Esophagus squamous epithelium (tissue), 5 donors: ENCODE data around the gene HSF2BP. TPM values are rescaled to one million over a fixed set of nuclear protein-coding genes. Genes with fewer than 3 reads are reported as not detected.
"Not testable (repeated sequence)": the region's sequence is repeated elsewhere in the genome, so short reads cannot be mapped to it uniquely, and the experiment has no call there.

Experiments used
- DNase-seq: peaks from one replicate; lab custom pipeline; 2025; lab: John Stamatoyannopoulos, UW
- H3K27ac ChIP-seq, 4 donors: fragments of 200-600 bp; sonication (generic); one replicate each; pipeline ENCODE4 v1.5.1; 2016 to 2019; ENCODE audit warnings: mild to moderate bottlenecking in 1 of 4
- H3K27me3 ChIP-seq, 4 donors: fragments of 200-600 bp; sonication (generic); 1 replicate in 3 of 4; 2 replicates in 1 of 4; pipeline versions ENCODE4 v1.5.1 to v1.6.0; 2017 to 2021; ENCODE audit warnings: antibody characterized with exemption in 1 of 4
- H3K36me3 ChIP-seq, 3 donors: fragments of 200-600 bp; sonication (generic); one replicate each; pipeline ENCODE4 v1.5.1; 2016 to 2019
- H3K4me1 ChIP-seq, 3 donors: fragments of 200-600 bp; sonication (generic); one replicate each; pipeline ENCODE4 v1.5.1; 2017 to 2019
- H3K4me3 ChIP-seq, 4 donors: fragments of 200-600 bp; sonication (generic); 1 replicate in 3 of 4; 2 replicates in 1 of 4; pipeline ENCODE4 v1.5.1; 2016 to 2019; ENCODE audit warnings: mild to moderate bottlenecking in 2 of 4, moderate library complexity in 1 of 4
- H3K9me3 ChIP-seq, 3 donors: fragments of 200-600 bp; sonication (generic); one replicate each; pipeline ENCODE4 v1.5.1; 2016 to 2019
- WGBS, 2 donors: methylation state at CpG; one replicate each; pipeline ENCODE4 v1.1.5; 2018; 5-methylcytosine and 5-hydroxymethylcytosine counted together
- intact Hi-C: fragments of 100-400 bp; cut with DNase I; formaldehyde crosslinking; loops from one replicate; pipeline ENCODE4 v1.15.0; 2022
- small RNA-seq, 4 donors: library from RNA; depleted of rRNA; stranded (forward); fragments of <200 nt; gene quantifications; one replicate each; pipeline ENCODE3, GENCODE V24; 2016
- total RNA-seq, 4 donors: library from RNA; depleted of rRNA; stranded (reverse); fragments of >200 nt; gene quantifications; one replicate each; pipeline ENCODE4 v1.1.0, GENCODE V29; 2016
- donor health status: DM: yes; HTN: yes; CAD: no.

The HSF2BP gene
- total RNA-seq, 4 donors from 2014 or later: 0.35 to 1.1 (median 0.76) TPM; not detected in 1

GRCh38 chr21:43485016-43485415 is 174.3 kb downstream of the HSF2BP start:
- H3K27ac ChIP-seq, H3K4me1 ChIP-seq, H3K9me3 ChIP-seq, H3K36me3 ChIP-seq, H3K27me3 ChIP-seq, DNase-seq, H3K4me3 ChIP-seq, intact Hi-C loops: not testable (repeated sequence)
- WGBS, 2 donors: no CpG with 5 or more reads among the region's 25 CpGs

- not testable (repeated sequence) for H3K27me3 ChIP-seq, DNase-seq
- no CpG with 5 or more reads among the region's 13 CpGs for WGBS, 2 donors
These were observed 180.1 kb downstream of the HSF2BP start for GRCh38 chr21:43479197-43479596.

More at GRCh38 chr21:43479197-43479596, 180.1 kb downstream of the HSF2BP start:
- H3K9me3 ChIP-seq, H3K4me1 ChIP-seq, H3K27ac ChIP-seq, H3K36me3 ChIP-seq, H3K4me3 ChIP-seq, intact Hi-C loops: not testable (repeated sequence)

Small RNAs within 50 kb of the gene (small RNA-seq; reads per million reads assigned to genes)
- 0 to 0.07 (median 0) reads per million in 4 donors for gene MIR6070

Other genes with a start within 250 kb of the HSF2BP start
- 1 to 10 TPM in 3 of 4 donors, under 1 TPM in 1; 0.09 to 3.6 (median 2.0) TPM for gene SIK1, start 232.4 kb downstream of the HSF2BP start, total RNA-seq
- gene RRP1B, start 72 bp upstream of the HSF2BP start, total RNA-seq: 10 to 100 TPM; 13.3 to 23.4 (median 22.5) TPM
- 100 to 1,000 TPM in 2 of 4 donors, 10 to 100 TPM in 2; 42.9 to 114 (median 82.0) TPM for gene PDXK, start 59.6 kb upstream of the HSF2BP start, total RNA-seq
- gene CSTB, start 116.8 kb upstream of the HSF2BP start, total RNA-seq: 100 to 1,000 TPM; 375 to 700 (median 481) TPM
- 10 to 100 TPM; 22.5 to 37.2 (median 30.4) TPM for gene RRP1, start 130.1 kb upstream of the HSF2BP start, total RNA-seq
- gene AGPAT3, start 205.7 kb upstream of the HSF2BP start, total RNA-seq: 10 to 100 TPM; 31.7 to 35.7 (median 33.0) TPM